ENCODE measurements around the gene NFE2L2. TPM values are rescaled to one million over a fixed set of nuclear protein-coding genes. Genes with fewer than 3 reads are reported as not detected.

The NFE2L2 gene
- total and polyA plus RNA-seq, 2 donors (not counting 1 experiment from before 2014, with no cell fraction given) = 16.8 to 93.6 TPM

- intact Hi-C loops (cut with micrococcal nuclease) = no loop called here
- Mint-ChIP-seq H3K27ac (no peak overlapping the region), H3K27me3 (peaks cover 5% of the 10 kb centered on the region), H3K9me3 (ENCODE audit: insufficient read depth) (no peaks in the 10 kb centered on the region), H3K4me3 (no peak overlapping the region), H3K4me1 (no peaks in the 10 kb centered on the region)
- Histone ChIP-seq H3K4me2 (replicated peaks; ENCODE audit: low read depth, low read length, poor library complexity, severe bottlenecking) (no peak overlapping the region), H3K4me3 (ENCODE audit: control extremely low read depth in 1 of 5, extremely low read depth in 1 of 5, insufficient read depth in 1 of 5, low read depth in 2 of 5, low read length in 4 of 5) (no peak overlapping the region), H3K9me3 (ENCODE audit: control extremely low read depth in 1 of 3, control insufficient read depth in 2 of 3, insufficient read depth in 1 of 3, low read length in 2 of 3) (no peaks in the 10 kb centered on the region), H3K9ac (ENCODE audit: low read length) (no peak overlapping the region), H3K4me1 (ENCODE audit: control insufficient read depth in 2 of 2, insufficient read depth in 2 of 2, low read length in 2 of 2) (no peaks in the 10 kb centered on the region), H3K27ac (ENCODE audit: low read length in 2 of 2) (no peak overlapping the region), H3K79me2 (ENCODE audit: control insufficient read depth, insufficient read depth, low read length) (no peaks in the 10 kb centered on the region), H3K36me3 (replicated peaks in 1 of 2; ENCODE audit: control extremely low read depth in 1 of 2, control insufficient read depth in 1 of 2, extremely low read depth in 1 of 2, insufficient read depth in 2 of 2, low read length in 1 of 2) (no peaks in the 10 kb centered on the region), H2AFZ (ENCODE audit: insufficient read depth, low read depth, low read length, poor library complexity, severe bottlenecking) (no peak overlapping the region), H4K20me1 (ENCODE audit: control insufficient read depth, insufficient read depth, low read length, poor library complexity, severe bottlenecking) (no peaks in the 10 kb centered on the region), H3K27me3 (replicated peaks in 1 of 4; ENCODE audit: control extremely low read depth in 1 of 4, control insufficient read depth in 3 of 4, insufficient read depth in 4 of 4, low read length in 3 of 4) (no peaks in the 10 kb centered on the region)
- POLR2A ChIA-PET = no interaction called here
- CTCF ChIA-PET = interaction anchor here (0.7 to 2.1 kb wide), 5 partner anchors 18 to 142 kb away, joined by 3 to 8 read pairs (median 6); no protein-coding TSS in a partner anchor
- ATAC-seq (ENCODE audit: low read depth) (no peak), DNase-seq (no peak)
- no peak for TF ChIP-seq CTCF (IDR thresholded peaks at IDR 0.05)
- WGBS (ENCODE audit: insufficient coverage) = 100% methylated on average over 2 of the region's 3 CpGs
Measured at GRCh38 chr2:177306550-177306949, 42.0 kb upstream of the NFE2L2 start.

GRCh38 chr2:177303939-177304338 is 39.4 kb upstream of the NFE2L2 start:
- Histone ChIP-seq H3K4me3 (ENCODE audit: control extremely low read depth in 1 of 5, extremely low read depth in 1 of 5, insufficient read depth in 1 of 5, low read depth in 2 of 5, low read length in 4 of 5) (no peak overlapping the region), H3K9me3 (ENCODE audit: control extremely low read depth in 1 of 3, control insufficient read depth in 2 of 3, insufficient read depth in 1 of 3, low read length in 2 of 3) (no peaks in the 10 kb centered on the region), H4K20me1 (ENCODE audit: control insufficient read depth, insufficient read depth, low read length, poor library complexity, severe bottlenecking) (no peaks in the 10 kb centered on the region), H3K4me2 (replicated peaks; ENCODE audit: low read depth, low read length, poor library complexity, severe bottlenecking) (no peak overlapping the region), H3K36me3 (replicated peaks in 1 of 2; ENCODE audit: control extremely low read depth in 1 of 2, control insufficient read depth in 1 of 2, extremely low read depth in 1 of 2, insufficient read depth in 2 of 2, low read length in 1 of 2) (no peaks in the 10 kb centered on the region), H3K27me3 (replicated peaks in 1 of 4; ENCODE audit: control extremely low read depth in 1 of 4, control insufficient read depth in 3 of 4, insufficient read depth in 4 of 4, low read length in 3 of 4) (no peaks in the 10 kb centered on the region), H3K9ac (ENCODE audit: low read length) (no peak overlapping the region), H3K79me2 (ENCODE audit: control insufficient read depth, insufficient read depth, low read length) (no peaks in the 10 kb centered on the region), H3K27ac (ENCODE audit: low read length in 2 of 2) (no peak overlapping the region), H3K4me1 (ENCODE audit: control insufficient read depth in 2 of 2, insufficient read depth in 2 of 2, low read length in 2 of 2) (no peaks in the 10 kb centered on the region), H2AFZ (ENCODE audit: insufficient read depth, low read depth, low read length, poor library complexity, severe bottlenecking) (no peak overlapping the region)
- ATAC-seq (ENCODE audit: low read depth) = no peak
- ChIA-PET CTCF (interaction anchor here (1.2 kb wide), 1 partner anchor 8 kb away, joined by 5 read pairs; no protein-coding TSS in a partner anchor), POLR2A (no interaction called here)
- Mint-ChIP-seq H3K9me3 (ENCODE audit: insufficient read depth) (no peaks in the 10 kb centered on the region), H3K4me1 (no peaks in the 10 kb centered on the region), H3K27ac (no peak overlapping the region), H3K4me3 (no peak overlapping the region), H3K27me3 (no peaks in the 10 kb centered on the region)
- no peak for DNase-seq
- intact Hi-C loops (cut with micrococcal nuclease) = no loop called here
- TF ChIP-seq EZH2 (IDR thresholded peaks at IDR 0.05; ENCODE audit: borderline replicate concordance, insufficient read depth, low read depth, low read length, poor library complexity, severe bottlenecking) = no peak
- no peak for TF ChIP-seq CTCF (IDR thresholded peaks at IDR 0.05)
